GM12878 (cell line): ENCODE data around the gene IBA57. TPM values are rescaled to one million over a fixed set of nuclear protein-coding genes. Genes with fewer than 3 reads are reported as not detected.

ENCODE experiments used
- CREB1 ChIP-seq: IDR thresholded peaks from 2 replicates; pipeline ENCODE4 v1.6.1; 2012; ENCODE audit warnings: low read depth, mild to moderate bottlenecking, inconsistent platforms
- EGR1 ChIP-seq, 2 experiments: IDR thresholded peaks; 1 replicate in 1 of 2; 2 replicates in 1 of 2; pipeline ENCODE4 v1.6.1; 2011 to 2012; ENCODE audit warnings: low read depth in 2 of 2, low read length in 2 of 2, borderline replicate concordance in 1 of 2, mild to moderate bottlenecking in 1 of 2, moderate library complexity in 1 of 2
- ESRRA ChIP-seq: IDR thresholded peaks from 2 replicates; pipeline ENCODE4 v1.6.1; 2012; ENCODE audit warnings: mild to moderate bottlenecking, low read length, improper control_type of control experiment
- EZH2 ChIP-seq: IDR thresholded peaks from 2 replicates; pipeline ENCODE4 v1.6.1; 2012; ENCODE audit warnings: low read depth, mild to moderate bottlenecking, control low read depth, inconsistent platforms, low read length, borderline replicate concordance; ENCODE audit not compliant: control insufficient read depth
- IRF4 ChIP-seq: IDR thresholded peaks from 2 replicates; pipeline ENCODE4 v1.6.1; 2011; ENCODE audit warnings: low read depth, low read length
- MYB ChIP-seq: fragments of 150-350 bp; IDR thresholded peaks from 2 replicates; pipeline ENCODE4 v1.6.1; 2014; ENCODE audit warnings: mild to moderate bottlenecking, low read depth, low read length, borderline replicate concordance
- PAX8 ChIP-seq: fragments of 450-650 bp; IDR thresholded peaks from 2 replicates; pipeline ENCODE4 v1.6.1; 2017; ENCODE audit warnings: mild to moderate bottlenecking, moderate library complexity
- RB1 ChIP-seq: fragments of 450-650 bp; formaldehyde crosslinking; IDR thresholded peaks from 2 replicates; pipeline ENCODE4 v1.6.1; 2017; ENCODE audit warnings: mild to moderate bottlenecking, borderline replicate concordance
- STAT3 ChIP-seq: IDR thresholded peaks from 2 replicates; pipeline ENCODE4 v1.6.1; 2011; ENCODE audit warnings: low read depth, low read length, improper control_type of control experiment
- SUZ12 ChIP-seq: fragments of 200-600 bp; sonication (generic); IDR thresholded peaks from one replicate; pipeline ENCODE4 v1.6.1; 2018; ENCODE audit warnings: antibody characterized with exemption, mild to moderate bottlenecking; ENCODE audit not compliant: unreplicated experiment
- TCF7 ChIP-seq: IDR thresholded peaks from 2 replicates; pipeline ENCODE4 v1.6.1; 2014; ENCODE audit warnings: antibody characterized with exemption, borderline replicate concordance
- ZBED1 ChIP-seq: IDR thresholded peaks from 2 replicates; pipeline ENCODE4 v1.6.1; 2016; ENCODE audit warnings: borderline replicate concordance
- ZSCAN29 ChIP-seq: fragments of 450-650 bp; IDR thresholded peaks from 2 replicates; pipeline ENCODE4 v1.6.1; 2017; ENCODE audit warnings: mild to moderate bottlenecking, moderate library complexity
- polyA plus RNA-seq, 11 experiments: library from polyadenylated mRNA; depleted of rRNA in 4 of 11; unstranded in 6 of 11; stranded (reverse) in 5 of 11; fragments of >200 nt; fragmentation: Nextera tagmentation in 4 of 11; fragmentation: Illumina TruSeq in 1 of 11; extraction: Ambion mirVana in 4 of 11; extraction: Trizol in 1 of 11; gene quantifications; 1 replicate in 1 of 11; 2 replicates in 10 of 11; pipeline versions ENCODE4 v1.2.1 to v1.2.3, GENCODE V29; 2011 to 2016; ENCODE audit warnings: inconsistent platforms in 2 of 11, missing spikeins in 2 of 11, low read depth in 1 of 11
- total RNA-seq, 4 experiments: library from RNA; depleted of rRNA in 3 of 4; stranded (reverse); fragments of >200 nt in 3 of 4; fragmentation: Illumina TruSeq in 1 of 4; extraction: Trizol in 1 of 4; gene quantifications; 2 replicates each; pipeline versions ENCODE4 v1.2.1 to v1.2.3, GENCODE V29; 2013 to 2021
- TF ChIP-seq, protein P1 (sequence below): fragments of 450-650 bp; IDR thresholded peaks from 2 replicates; pipeline ENCODE4 v1.6.1; 2017; ENCODE audit warnings: antibody characterized with exemption, mild to moderate bottlenecking, moderate library complexity
- TF ChIP-seq, protein P2 (sequence below): fragments of 450-650 bp; IDR thresholded peaks from 2 replicates; pipeline ENCODE4 v1.6.1; 2017; ENCODE audit warnings: low read depth, mild to moderate bottlenecking, moderate library complexity
- TF ChIP-seq, protein P3 (sequence below): fragments of 450-650 bp; IDR thresholded peaks from 2 replicates; pipeline ENCODE4 v1.6.1; 2017; ENCODE audit warnings: mild to moderate bottlenecking, moderate library complexity
- TF ChIP-seq, protein P4 (sequence below): IDR thresholded peaks from 2 replicates; pipeline ENCODE4 v1.6.1; 2011; ENCODE audit warnings: borderline replicate concordance, low read depth, mild to moderate bottlenecking, moderate library complexity, low read length; ENCODE audit not compliant: insufficient read depth, poor library complexity, severe bottlenecking
- TF ChIP-seq, protein P5 (sequence below), 3 experiments: IDR thresholded peaks in 2 of 3; conservative IDR thresholded peaks in 1 of 3; 2 replicates each; pipeline ENCODE4 v1.5.1; 2011; ENCODE audit warnings: low read depth in 3 of 3, low read length in 3 of 3, mild to moderate bottlenecking in 3 of 3, control low read depth in 2 of 3, moderate library complexity in 2 of 3, inconsistent platforms in 1 of 3, mixed read lengths in 1 of 3; ENCODE audit not compliant: control insufficient read depth in 2 of 3, insufficient read depth in 1 of 3; ENCODE audit errors: extremely low read depth in 1 of 3

The IBA57 gene
- total and polyA plus RNA-seq, 10 of the 15 experiments (the other 5 are each of a cell fraction or from before 2014, with no cell fraction given), result 0.51 to 8.6 (median 3.7) TPM

DNA sequence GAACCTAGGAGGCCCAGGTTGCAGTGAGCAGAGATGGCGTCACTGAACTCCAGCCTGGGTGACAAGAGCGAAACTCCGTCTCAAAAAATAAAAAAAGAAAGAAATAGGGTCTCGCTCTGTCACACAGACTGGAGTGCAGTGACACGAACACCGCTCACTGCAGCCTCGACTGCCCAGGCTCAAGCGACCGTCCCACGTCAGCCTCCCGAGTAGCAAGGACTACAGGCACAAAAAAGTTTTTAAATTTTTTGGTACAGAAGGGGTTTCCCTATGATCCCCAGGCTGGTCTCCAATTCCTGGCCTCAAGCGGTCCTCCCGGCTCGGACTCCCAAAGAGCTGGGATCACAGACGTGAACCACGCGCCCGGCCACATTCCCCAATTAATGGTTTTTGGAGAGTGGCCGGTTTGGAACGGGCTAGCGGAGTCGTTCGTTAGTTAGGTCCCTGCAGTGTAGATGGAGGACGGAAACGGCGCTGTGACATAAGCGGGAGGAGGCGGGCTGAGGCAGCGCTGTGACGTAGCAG, 26.1 kb upstream of the IBA57 start (continued):
- TF ChIP-seq, protein P1, sequence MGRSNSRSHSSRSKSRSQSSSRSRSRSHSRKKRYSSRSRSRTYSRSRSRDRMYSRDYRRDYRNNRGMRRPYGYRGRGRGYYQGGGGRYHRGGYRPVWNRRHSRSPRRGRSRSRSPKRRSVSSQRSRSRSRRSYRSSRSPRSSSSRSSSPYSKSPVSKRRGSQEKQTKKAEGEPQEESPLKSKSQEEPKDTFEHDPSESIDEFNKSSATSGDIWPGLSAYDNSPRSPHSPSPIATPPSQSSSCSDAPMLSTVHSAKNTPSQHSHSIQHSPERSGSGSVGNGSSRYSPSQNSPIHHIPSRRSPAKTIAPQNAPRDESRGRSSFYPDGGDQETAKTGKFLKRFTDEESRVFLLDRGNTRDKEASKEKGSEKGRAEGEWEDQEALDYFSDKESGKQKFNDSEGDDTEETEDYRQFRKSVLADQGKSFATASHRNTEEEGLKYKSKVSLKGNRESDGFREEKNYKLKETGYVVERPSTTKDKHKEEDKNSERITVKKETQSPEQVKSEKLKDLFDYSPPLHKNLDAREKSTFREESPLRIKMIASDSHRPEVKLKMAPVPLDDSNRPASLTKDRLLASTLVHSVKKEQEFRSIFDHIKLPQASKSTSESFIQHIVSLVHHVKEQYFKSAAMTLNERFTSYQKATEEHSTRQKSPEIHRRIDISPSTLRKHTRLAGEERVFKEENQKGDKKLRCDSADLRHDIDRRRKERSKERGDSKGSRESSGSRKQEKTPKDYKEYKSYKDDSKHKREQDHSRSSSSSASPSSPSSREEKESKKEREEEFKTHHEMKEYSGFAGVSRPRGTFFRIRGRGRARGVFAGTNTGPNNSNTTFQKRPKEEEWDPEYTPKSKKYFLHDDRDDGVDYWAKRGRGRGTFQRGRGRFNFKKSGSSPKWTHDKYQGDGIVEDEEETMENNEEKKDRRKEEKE, result no peak
- TF ChIP-seq, protein P2, sequence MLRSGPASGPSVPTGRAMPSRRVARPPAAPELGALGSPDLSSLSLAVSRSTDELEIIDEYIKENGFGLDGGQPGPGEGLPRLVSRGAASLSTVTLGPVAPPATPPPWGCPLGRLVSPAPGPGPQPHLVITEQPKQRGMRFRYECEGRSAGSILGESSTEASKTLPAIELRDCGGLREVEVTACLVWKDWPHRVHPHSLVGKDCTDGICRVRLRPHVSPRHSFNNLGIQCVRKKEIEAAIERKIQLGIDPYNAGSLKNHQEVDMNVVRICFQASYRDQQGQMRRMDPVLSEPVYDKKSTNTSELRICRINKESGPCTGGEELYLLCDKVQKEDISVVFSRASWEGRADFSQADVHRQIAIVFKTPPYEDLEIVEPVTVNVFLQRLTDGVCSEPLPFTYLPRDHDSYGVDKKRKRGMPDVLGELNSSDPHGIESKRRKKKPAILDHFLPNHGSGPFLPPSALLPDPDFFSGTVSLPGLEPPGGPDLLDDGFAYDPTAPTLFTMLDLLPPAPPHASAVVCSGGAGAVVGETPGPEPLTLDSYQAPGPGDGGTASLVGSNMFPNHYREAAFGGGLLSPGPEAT, result 0 out of 2 replicates have a peak, but pooled peaks have one; percentile 42
- TF ChIP-seq EGR1 (IDR thresholded peaks at IDR 0.05; ENCODE audit: borderline replicate concordance in 1 of 2, low read depth in 2 of 2, low read length in 2 of 2) (peak in 1 of 2 experiments; percentile 44; a peak in 1 of 3 replicates), MYB (no peak), CREB1 (no peak), EZH2 (no peak), ZSCAN29 (no peak), TCF7 (no peak), ZBED1 (no peak), SUZ12 (no peak), PAX8 (no peak), IRF4 (no peak), ESRRA (no peak), STAT3 (no peak), RB1 (no peak)
- TF ChIP-seq, protein P3, sequence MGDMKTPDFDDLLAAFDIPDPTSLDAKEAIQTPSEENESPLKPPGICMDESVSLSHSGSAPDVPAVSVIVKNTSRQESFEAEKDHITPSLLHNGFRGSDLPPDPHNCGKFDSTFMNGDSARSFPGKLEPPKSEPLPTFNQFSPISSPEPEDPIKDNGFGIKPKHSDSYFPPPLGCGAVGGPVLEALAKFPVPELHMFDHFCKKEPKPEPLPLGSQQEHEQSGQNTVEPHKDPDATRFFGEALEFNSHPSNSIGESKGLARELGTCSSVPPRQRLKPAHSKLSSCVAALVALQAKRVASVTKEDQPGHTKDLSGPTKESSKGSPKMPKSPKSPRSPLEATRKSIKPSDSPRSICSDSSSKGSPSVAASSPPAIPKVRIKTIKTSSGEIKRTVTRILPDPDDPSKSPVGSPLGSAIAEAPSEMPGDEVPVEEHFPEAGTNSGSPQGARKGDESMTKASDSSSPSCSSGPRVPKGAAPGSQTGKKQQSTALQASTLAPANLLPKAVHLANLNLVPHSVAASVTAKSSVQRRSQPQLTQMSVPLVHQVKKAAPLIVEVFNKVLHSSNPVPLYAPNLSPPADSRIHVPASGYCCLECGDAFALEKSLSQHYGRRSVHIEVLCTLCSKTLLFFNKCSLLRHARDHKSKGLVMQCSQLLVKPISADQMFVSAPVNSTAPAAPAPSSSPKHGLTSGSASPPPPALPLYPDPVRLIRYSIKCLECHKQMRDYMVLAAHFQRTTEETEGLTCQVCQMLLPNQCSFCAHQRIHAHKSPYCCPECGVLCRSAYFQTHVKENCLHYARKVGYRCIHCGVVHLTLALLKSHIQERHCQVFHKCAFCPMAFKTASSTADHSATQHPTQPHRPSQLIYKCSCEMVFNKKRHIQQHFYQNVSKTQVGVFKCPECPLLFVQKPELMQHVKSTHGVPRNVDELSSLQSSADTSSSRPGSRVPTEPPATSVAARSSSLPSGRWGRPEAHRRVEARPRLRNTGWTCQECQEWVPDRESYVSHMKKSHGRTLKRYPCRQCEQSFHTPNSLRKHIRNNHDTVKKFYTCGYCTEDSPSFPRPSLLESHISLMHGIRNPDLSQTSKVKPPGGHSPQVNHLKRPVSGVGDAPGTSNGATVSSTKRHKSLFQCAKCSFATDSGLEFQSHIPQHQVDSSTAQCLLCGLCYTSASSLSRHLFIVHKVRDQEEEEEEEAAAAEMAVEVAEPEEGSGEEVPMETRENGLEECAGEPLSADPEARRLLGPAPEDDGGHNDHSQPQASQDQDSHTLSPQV, result no peak
- TF ChIP-seq, protein P4, sequence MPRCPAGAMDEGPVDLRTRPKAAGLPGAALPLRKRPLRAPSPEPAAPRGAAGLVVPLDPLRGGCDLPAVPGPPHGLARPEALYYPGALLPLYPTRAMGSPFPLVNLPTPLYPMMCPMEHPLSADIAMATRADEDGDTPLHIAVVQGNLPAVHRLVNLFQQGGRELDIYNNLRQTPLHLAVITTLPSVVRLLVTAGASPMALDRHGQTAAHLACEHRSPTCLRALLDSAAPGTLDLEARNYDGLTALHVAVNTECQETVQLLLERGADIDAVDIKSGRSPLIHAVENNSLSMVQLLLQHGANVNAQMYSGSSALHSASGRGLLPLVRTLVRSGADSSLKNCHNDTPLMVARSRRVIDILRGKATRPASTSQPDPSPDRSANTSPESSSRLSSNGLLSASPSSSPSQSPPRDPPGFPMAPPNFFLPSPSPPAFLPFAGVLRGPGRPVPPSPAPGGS, result no peak
- TF ChIP-seq, protein P5, sequence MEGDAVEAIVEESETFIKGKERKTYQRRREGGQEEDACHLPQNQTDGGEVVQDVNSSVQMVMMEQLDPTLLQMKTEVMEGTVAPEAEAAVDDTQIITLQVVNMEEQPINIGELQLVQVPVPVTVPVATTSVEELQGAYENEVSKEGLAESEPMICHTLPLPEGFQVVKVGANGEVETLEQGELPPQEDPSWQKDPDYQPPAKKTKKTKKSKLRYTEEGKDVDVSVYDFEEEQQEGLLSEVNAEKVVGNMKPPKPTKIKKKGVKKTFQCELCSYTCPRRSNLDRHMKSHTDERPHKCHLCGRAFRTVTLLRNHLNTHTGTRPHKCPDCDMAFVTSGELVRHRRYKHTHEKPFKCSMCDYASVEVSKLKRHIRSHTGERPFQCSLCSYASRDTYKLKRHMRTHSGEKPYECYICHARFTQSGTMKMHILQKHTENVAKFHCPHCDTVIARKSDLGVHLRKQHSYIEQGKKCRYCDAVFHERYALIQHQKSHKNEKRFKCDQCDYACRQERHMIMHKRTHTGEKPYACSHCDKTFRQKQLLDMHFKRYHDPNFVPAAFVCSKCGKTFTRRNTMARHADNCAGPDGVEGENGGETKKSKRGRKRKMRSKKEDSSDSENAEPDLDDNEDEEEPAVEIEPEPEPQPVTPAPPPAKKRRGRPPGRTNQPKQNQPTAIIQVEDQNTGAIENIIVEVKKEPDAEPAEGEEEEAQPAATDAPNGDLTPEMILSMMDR (IDR thresholded peaks at IDR 0.05 in 2 of 3, conservative IDR thresholded peaks at IDR 0.05 in 1 of 3; ENCODE audit: control insufficient read depth in 2 of 3, extremely low read depth in 1 of 3, insufficient read depth in 1 of 3, low read depth in 3 of 3, low read length in 3 of 3), result no peak
